B cell (primary cell): ENCODE measurements around the gene STX5. TPM values are rescaled to one million over a fixed set of nuclear protein-coding genes. Genes with fewer than 3 reads are reported as not detected.

Experiments
- ATAC-seq: fragments of 200-7000 bp; cut with Tn5 transposase; one replicate; pipeline ENCODE4 v1.10.0; 2021; ENCODE audit warnings: low read depth, mild to moderate bottlenecking, moderate number of reproducible peaks, moderate library complexity
- CTCF ChIA-PET: fragments of 350-600 bp; sonication (Branson Sonifier 250); formaldehyde crosslinking; loops from one replicate; lab custom pipeline; 2021; ENCODE audit warnings: antibody characterized with exemption, inconsistent platforms; lab: Charles Lee
- POLR2A ChIA-PET: fragments of 350-600 bp; sonication (Branson Sonifier 250); formaldehyde crosslinking; loops from one replicate; lab custom pipeline; 2021; ENCODE audit warnings: antibody characterized with exemption; lab: Charles Lee
- DNase-seq: peaks from one replicate; pipeline ENCODE4 v3.0.0; 2013
- H2AFZ ChIP-seq: 2 replicates; pipeline ENCODE4 v1.6.1; 2012; ENCODE audit warnings: mild to moderate bottlenecking, low read depth, low read length; ENCODE audit not compliant: insufficient read depth, poor library complexity, severe bottlenecking
- H3K27ac ChIP-seq, 2 donors: 1 replicate in 1 of 2; 2 replicates in 1 of 2; pipeline ENCODE4 v1.5.1; 2012 to 2013; ENCODE audit warnings: low read length in 2 of 2, mild to moderate bottlenecking in 2 of 2, moderate library complexity in 1 of 2
- H3K27me3 ChIP-seq, 4 experiments: fragments of 200-600 bp in 1 of 4; sonication (generic) in 1 of 4; replicated peaks in 1 of 4; 1 replicate in 2 of 4; 2 replicates in 2 of 4; pipeline versions ENCODE4 v1.6.1 to v1.7.0; 2013 to 2016; ENCODE audit warnings: low read length in 3 of 4, mild to moderate bottlenecking in 2 of 4, mixed read lengths in 1 of 4, moderate library complexity in 1 of 4; ENCODE audit not compliant: insufficient read depth in 4 of 4, control insufficient read depth in 3 of 4; ENCODE audit errors: control extremely low read depth in 1 of 4
- H3K36me3 ChIP-seq, 2 experiments: replicated peaks in 1 of 2; 1 replicate in 1 of 2; 2 replicates in 1 of 2; pipeline versions ENCODE4 v1.6.1 to v1.7.1; 2013; ENCODE audit warnings: low read length in 1 of 2; ENCODE audit not compliant: insufficient read depth in 2 of 2, control insufficient read depth in 1 of 2; ENCODE audit errors: control extremely low read depth in 1 of 2, extremely low read depth in 1 of 2
- H3K4me1 ChIP-seq, 2 donors: fragments of 200-600 bp in 1 of 2; sonication (generic) in 1 of 2; 1 replicate in 1 of 2; 2 replicates in 1 of 2; pipeline versions ENCODE4 v1.5.1 to v1.6.1; 2013 to 2017; ENCODE audit warnings: low read length in 2 of 2; ENCODE audit not compliant: control insufficient read depth in 2 of 2, insufficient read depth in 2 of 2
- H3K4me2 ChIP-seq: replicated peaks from 2 replicates; pipeline ENCODE3; 2012; ENCODE audit warnings: mild to moderate bottlenecking, low read depth, low read length; ENCODE audit not compliant: poor library complexity, severe bottlenecking
- H3K4me3 ChIP-seq, 5 experiments: fragments of 200-600 bp in 1 of 5; sonication (generic) in 1 of 5; 1 replicate in 3 of 5; 2 replicates in 2 of 5; pipeline versions ENCODE4 v1.5.1 to v1.7.0; 2011 to 2016; ENCODE audit warnings: low read length in 4 of 5, mild to moderate bottlenecking in 4 of 5, low read depth in 2 of 5, control low read depth in 1 of 5, moderate library complexity in 1 of 5; ENCODE audit not compliant: insufficient read depth in 1 of 5; ENCODE audit errors: control extremely low read depth in 1 of 5, extremely low read depth in 1 of 5
- H3K79me2 ChIP-seq: fragments of 200-600 bp; sonication (generic); one replicate; pipeline ENCODE4 v1.6.0; 2016; ENCODE audit warnings: low read length; ENCODE audit not compliant: control insufficient read depth, insufficient read depth
- H3K9ac ChIP-seq: fragments of 200-600 bp; sonication (generic); 2 replicates; pipeline ENCODE4 v1.6.1; 2017; ENCODE audit warnings: mild to moderate bottlenecking, low read length, moderate library complexity
- H3K9me3 ChIP-seq, 3 donors: one replicate each; pipeline versions ENCODE4 v1.6.1 to v1.7.1; 2013; ENCODE audit warnings: low read length in 2 of 3; ENCODE audit not compliant: control insufficient read depth in 2 of 3, insufficient read depth in 1 of 3; ENCODE audit errors: control extremely low read depth in 1 of 3
- H4K20me1 ChIP-seq: 2 replicates; pipeline ENCODE4 v1.6.0; 2012; ENCODE audit warnings: mild to moderate bottlenecking, low read length; ENCODE audit not compliant: insufficient read depth, control insufficient read depth, poor library complexity, severe bottlenecking
- H3K27ac Mint-ChIP-seq: one replicate; pipeline ENCODE4 v1.8.0; 2021; ENCODE audit warnings: mixed read lengths
- H3K27me3 Mint-ChIP-seq: one replicate; pipeline ENCODE4 v1.8.0; 2021; ENCODE audit warnings: mixed read lengths
- H3K4me1 Mint-ChIP-seq: one replicate; pipeline ENCODE4 v1.8.0; 2021; ENCODE audit warnings: mixed read lengths
- H3K4me3 Mint-ChIP-seq: one replicate; pipeline ENCODE4 v1.8.0; 2021; ENCODE audit warnings: mixed read lengths
- H3K9me3 Mint-ChIP-seq: one replicate; pipeline ENCODE4 v1.8.0; 2022; ENCODE audit warnings: mixed read lengths; ENCODE audit not compliant: insufficient read depth
- EZH2 ChIP-seq: IDR thresholded peaks from 2 replicates; pipeline ENCODE4 v1.6.1; 2012; ENCODE audit warnings: borderline replicate concordance, low read depth, mild to moderate bottlenecking, moderate library complexity, low read length; ENCODE audit not compliant: insufficient read depth, poor library complexity, severe bottlenecking
- WGBS: methylation state at CpG from one replicate; pipeline ENCODE4 v1.1.5; 2013; ENCODE audit warnings: missing lambda C conversion rate; ENCODE audit not compliant: insufficient coverage; 5-methylcytosine and 5-hydroxymethylcytosine counted together
- intact Hi-C: fragments of 100-400 bp; cut with micrococcal nuclease; formaldehyde crosslinking; loops from one replicate; pipeline ENCODE4 v1.10.0; 2022
- polyA plus RNA-seq: library from polyadenylated mRNA; depleted of rRNA; stranded (reverse); fragments of >200 nt; gene quantifications from 2 replicates; pipeline ENCODE4 v1.2.3, GENCODE V29; 2012
- total RNA-seq, 2 donors: library from RNA; stranded (reverse); fragments of 120-200 nt in 1 of 2; gene quantifications; 1 replicate in 1 of 2; 2 replicates in 1 of 2; pipeline versions ENCODE4 v1.2.3 to v1.2.4, GENCODE V29; 2013 to 2022
- TF ChIP-seq, protein P1 (sequence below): fragments of 200-600 bp; IDR thresholded peaks from one replicate; pipeline ENCODE4 v1.8.0; 2022; ENCODE audit warnings: antibody characterized with exemption, mild to moderate bottlenecking

The STX5 gene
- total and polyA plus RNA-seq, 2 donors (not counting 1 experiment from before 2014, with no cell fraction given): 41.0 to 99.1 TPM

DNA sequence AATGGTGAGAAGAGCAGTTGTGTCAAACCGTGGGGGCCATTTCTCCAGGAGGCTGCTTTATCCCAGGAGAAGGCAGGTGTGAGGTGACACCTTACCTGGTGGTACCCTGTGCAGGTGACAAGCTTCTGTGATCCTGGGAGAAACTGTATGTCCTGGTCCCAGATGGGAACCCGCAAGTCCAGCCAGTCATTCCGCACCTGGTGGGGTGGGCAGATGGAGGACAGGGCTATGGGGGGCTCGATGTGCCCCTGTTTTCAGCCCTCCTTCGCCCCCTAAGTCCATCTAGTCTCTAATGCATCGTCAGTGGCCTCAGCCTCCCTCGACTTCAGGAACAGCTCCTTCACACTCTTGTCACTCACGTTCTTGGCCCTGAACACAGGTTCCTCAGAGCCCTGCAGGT is 3.5 kb upstream of the STX5 start:
- Histone ChIP-seq H3K4me3 (no peak overlapping the region), H3K27me3 (no peaks in the 10 kb centered on the region), H3K4me1 (peaks cover 20 to 34% of the 10 kb centered on the region in 2 donors), H3K36me3 (peaks cover 0 to 43% of the 10 kb centered on the region in 2 experiments), H3K27ac (no peak overlapping the region), H2AFZ (no peak overlapping the region), H3K9me3 (no peaks in the 10 kb centered on the region), H3K79me2 (peaks cover 77% of the 10 kb centered on the region), H3K4me2 (no peak overlapping the region), H4K20me1 (peaks cover 12% of the 10 kb centered on the region), H3K9ac (no peak overlapping the region)
- H3K27me3 Mint-ChIP-seq: no peaks in the 10 kb centered on the region
- no peak overlapping the region for H3K4me3 Mint-ChIP-seq
- H3K27ac Mint-ChIP-seq: peak overlapping the region; percentile 26
- ChIA-PET POLR2A (no interaction called here), CTCF (interaction anchor here (0.5 kb wide), 1 partner anchor 274 kb away, joined by 3 read pairs; no protein-coding TSS in a partner anchor)
- no peaks in the 10 kb centered on the region for H3K9me3 Mint-ChIP-seq
- DNase-seq: peak; percentile 13
- H3K4me1 Mint-ChIP-seq: peaks cover 44% of the 10 kb centered on the region
- TF ChIP-seq, protein P1, sequence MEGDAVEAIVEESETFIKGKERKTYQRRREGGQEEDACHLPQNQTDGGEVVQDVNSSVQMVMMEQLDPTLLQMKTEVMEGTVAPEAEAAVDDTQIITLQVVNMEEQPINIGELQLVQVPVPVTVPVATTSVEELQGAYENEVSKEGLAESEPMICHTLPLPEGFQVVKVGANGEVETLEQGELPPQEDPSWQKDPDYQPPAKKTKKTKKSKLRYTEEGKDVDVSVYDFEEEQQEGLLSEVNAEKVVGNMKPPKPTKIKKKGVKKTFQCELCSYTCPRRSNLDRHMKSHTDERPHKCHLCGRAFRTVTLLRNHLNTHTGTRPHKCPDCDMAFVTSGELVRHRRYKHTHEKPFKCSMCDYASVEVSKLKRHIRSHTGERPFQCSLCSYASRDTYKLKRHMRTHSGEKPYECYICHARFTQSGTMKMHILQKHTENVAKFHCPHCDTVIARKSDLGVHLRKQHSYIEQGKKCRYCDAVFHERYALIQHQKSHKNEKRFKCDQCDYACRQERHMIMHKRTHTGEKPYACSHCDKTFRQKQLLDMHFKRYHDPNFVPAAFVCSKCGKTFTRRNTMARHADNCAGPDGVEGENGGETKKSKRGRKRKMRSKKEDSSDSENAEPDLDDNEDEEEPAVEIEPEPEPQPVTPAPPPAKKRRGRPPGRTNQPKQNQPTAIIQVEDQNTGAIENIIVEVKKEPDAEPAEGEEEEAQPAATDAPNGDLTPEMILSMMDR: no peak
- no peak for TF ChIP-seq EZH2
- ATAC-seq: no peak
- 97% methylated on average over 7 of the region's 8 CpGs for WGBS
- intact Hi-C loops: no loop called here
